GM12874 (cell line): Measurements from ENCODE around the gene APOH.

Experiments used
- TF ChIP-seq, protein P1 (sequence below): IDR thresholded peaks from 2 replicates; pipeline ENCODE4 v1.5.1; 2011; ENCODE audit warnings: low read depth, mild to moderate bottlenecking, control low read depth, low read length, moderate library complexity; ENCODE audit not compliant: insufficient read depth

APOH gene

DNA sequence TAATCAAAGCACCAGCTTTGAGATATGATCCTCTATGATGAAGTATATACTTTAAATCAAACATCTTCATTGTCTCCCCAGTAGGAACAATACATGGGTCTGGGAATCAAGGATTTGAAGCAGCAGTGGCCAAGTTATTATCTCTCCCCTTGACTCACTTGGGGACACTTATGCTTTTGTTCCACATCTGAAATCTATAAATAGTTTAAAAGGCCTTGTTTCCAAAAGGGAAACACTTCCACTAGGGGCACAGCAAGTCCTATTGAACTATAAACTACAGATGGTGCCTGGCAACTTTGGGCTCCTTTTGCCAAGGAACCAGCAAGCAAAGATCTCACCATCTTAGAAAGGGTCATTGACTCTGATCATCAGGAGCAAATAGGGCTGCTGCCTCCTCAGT, 21.3 kb downstream of the APOH start:
- TF ChIP-seq, protein P1, sequence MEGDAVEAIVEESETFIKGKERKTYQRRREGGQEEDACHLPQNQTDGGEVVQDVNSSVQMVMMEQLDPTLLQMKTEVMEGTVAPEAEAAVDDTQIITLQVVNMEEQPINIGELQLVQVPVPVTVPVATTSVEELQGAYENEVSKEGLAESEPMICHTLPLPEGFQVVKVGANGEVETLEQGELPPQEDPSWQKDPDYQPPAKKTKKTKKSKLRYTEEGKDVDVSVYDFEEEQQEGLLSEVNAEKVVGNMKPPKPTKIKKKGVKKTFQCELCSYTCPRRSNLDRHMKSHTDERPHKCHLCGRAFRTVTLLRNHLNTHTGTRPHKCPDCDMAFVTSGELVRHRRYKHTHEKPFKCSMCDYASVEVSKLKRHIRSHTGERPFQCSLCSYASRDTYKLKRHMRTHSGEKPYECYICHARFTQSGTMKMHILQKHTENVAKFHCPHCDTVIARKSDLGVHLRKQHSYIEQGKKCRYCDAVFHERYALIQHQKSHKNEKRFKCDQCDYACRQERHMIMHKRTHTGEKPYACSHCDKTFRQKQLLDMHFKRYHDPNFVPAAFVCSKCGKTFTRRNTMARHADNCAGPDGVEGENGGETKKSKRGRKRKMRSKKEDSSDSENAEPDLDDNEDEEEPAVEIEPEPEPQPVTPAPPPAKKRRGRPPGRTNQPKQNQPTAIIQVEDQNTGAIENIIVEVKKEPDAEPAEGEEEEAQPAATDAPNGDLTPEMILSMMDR: no peak

DNA sequence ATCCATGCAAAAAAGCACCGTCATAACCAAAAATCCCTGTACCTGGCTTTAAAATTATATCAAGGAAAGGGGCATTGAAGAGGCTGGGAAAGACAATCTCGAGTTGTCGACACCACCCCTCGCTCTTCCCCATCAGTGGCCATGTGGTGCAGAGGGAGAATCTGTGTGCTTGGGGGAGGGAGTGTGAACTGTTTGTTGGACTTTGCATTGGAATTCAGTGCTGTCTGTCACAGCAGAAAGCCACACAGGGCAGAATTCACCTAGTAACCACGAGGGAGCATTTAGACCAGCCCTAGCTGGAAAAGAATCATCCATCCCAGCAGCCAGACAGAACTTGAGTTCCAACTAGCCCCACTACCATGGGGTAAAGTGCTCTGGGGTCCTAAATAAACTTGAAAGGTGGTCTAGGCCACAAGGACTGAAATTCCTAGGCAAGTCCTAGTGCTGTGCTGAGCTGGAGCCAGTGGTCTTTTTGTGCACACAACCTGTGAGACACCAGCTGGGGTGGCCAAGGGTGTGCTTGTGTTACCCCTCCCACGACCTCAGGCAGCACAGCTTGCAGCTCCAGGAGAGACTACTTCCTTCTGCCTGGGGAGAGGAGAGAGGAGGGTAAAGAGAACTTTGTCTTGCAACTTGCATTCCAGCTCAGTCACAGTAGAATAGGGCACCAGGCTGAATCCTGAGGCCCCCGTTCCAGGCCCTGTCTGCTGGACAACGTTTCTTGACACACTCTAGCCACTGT, 25.8 kb downstream of the APOH start:
- TF ChIP-seq, protein P1: no peak

DNA sequence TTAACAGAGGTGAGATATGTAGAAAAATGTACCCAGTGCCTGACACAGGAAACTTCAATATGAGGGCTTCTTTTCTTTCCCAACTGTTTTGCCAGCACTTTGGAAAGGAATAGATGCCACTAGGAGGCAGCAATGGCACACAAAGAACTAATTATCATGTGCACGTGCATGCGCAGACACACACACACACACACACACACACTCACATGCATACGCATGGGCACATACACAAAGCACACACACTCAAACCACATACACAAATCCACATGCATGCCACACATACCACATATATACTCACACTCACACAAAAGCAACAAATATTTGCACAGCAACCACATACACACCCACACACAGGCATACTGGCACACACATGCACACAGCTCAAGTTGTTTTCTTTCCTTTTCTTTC, 28.5 kb downstream of the APOH start:
- TF ChIP-seq, protein P1: 0 out of 2 replicates have a peak, but pooled peaks have one; percentile 24

DNA sequence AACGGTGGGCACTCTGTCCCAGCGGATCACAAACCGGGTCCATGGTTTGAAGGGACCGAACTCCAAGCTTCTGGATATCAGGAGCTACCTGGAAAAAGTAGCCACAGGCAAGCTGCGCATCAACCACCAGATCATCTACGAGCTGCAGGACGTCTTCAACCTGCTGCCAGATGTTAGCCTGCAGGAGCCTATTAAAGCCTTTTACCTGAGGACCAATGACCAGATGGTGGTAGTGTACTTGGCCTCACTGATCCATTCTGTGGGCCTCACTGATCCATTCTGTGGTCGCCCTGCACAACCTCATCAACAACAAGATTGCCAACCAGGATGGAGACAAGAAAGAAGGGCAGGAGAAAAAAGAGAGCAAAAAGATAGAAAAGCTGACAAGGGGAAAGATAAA, 31.0 kb downstream of the APOH start:
- TF ChIP-seq, protein P1: no peak

DNA sequence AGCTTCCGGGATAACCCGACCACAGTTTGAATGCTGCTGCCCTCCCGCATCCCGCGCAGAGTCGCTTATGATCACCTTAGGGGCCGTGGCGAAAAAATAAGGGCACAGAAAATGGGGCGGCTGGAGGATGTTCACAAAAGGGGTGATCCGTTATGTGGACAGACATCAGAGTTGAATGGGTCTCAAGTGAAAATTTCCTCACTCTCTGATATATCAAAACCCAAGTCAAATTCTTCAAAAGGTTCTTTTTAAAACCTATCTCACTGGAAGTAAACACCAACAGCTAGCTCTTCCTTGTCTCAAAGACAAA, 36.9 kb downstream of the APOH start:
- TF ChIP-seq, protein P1: no peak

DNA sequence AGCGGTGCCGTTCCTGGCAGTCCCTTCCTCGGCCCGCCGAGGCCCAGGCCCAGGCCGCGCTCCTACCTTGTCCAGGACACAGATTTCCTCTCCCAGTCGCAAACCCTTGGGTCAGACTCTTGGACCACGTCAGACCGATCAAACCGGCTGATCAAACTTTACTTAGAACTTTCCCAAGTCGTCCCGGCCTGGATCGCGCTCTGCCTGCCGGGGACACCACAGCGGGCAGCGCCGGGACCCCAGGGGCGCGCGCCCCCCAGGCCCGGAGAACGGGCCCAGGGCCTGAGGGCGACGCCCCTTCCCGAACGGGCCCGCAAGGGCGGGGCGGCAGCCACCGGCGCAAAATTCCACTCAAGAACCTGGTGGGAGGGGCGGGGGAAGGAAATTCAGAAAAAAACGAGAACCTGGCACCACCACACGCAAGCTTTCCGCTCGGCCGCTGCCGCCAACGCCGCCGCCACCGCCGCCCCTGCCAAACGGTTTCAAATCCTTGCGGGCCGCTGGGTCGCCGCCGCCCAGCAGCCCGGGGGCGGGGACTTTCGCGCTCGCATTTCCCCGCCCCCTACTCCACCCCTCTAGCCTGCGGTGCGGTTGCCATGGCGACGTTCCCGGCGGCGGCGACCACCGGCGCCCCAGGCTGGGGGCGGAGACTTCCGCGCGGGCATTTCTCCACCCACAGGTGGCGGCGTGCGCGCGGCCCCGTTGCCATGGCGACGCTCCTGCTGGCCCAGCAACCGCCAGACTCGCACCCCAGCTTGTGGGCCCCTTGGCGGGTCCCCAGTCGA, 37.4 kb downstream of the APOH start, which contains the start of gene CEP112:
Gene CEP112, minus strand, starts transcription at position 541 of the 785 bp plus-strand sequence.
- TF ChIP-seq, protein P1: no peak

DNA sequence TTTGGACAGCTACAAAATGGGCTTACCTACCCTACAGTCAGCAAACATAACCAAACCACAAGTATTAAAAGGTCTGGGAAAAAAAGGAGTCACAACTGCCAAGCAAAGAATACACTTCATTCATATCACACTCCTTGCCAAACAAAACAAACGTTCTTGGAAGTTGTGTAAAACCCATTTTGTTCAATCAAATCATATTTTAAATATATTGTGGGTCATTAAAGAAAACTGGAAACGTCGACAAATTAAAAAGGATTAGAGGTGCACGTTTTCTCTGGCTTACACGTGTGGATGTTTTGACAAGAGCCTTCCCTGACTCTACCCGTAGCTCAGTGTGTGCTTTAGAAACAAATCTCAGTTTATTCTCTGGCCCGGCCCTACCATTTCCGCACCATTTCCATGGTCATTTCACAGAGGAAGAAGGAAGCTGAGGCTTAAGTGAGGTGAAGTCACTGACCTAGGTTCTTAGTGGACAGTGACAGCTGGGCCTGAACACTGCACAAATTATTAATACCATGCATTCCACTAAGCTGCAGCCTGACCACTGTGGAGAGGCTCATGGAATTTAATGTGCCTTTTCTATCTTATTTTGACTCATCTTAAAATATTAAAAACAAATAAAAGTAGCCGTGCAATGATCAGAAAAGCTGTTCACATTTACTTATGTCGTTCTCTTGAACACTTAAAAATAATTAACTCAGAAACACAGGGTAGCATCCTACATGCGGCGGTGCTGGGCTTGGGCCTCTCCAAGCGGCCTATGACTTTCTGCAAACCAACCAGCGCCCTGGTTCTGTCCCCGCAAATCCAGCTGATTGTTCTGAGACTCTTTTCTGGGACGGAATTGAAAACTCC, 38.2 kb downstream of the APOH start:
- TF ChIP-seq, protein P1: no peak
